Measurements from ENCODE around the gene CALCOCO1.

DNA sequence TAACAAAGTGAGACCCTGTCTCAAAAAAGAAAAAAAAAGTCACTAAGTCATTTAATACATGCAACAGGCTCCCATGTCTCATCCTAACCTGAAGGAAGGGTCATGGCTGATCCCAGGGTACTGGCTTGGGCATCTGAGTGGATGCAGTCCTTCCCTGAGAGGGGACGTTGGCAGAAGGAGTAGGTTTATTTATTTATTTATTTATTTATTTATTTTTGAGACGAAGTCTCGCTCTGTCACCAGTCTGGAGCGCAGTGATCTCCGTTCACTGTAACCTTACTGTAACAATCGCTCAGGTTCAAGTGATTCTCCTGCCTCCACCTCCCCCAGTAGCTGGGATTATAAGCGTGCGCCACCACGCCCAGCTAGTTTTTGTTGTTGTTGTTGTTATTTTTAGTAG, 7.2 kb upstream of the CALCOCO1 start:
- TF ChIP-seq, protein P1, sequence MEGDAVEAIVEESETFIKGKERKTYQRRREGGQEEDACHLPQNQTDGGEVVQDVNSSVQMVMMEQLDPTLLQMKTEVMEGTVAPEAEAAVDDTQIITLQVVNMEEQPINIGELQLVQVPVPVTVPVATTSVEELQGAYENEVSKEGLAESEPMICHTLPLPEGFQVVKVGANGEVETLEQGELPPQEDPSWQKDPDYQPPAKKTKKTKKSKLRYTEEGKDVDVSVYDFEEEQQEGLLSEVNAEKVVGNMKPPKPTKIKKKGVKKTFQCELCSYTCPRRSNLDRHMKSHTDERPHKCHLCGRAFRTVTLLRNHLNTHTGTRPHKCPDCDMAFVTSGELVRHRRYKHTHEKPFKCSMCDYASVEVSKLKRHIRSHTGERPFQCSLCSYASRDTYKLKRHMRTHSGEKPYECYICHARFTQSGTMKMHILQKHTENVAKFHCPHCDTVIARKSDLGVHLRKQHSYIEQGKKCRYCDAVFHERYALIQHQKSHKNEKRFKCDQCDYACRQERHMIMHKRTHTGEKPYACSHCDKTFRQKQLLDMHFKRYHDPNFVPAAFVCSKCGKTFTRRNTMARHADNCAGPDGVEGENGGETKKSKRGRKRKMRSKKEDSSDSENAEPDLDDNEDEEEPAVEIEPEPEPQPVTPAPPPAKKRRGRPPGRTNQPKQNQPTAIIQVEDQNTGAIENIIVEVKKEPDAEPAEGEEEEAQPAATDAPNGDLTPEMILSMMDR (IDR thresholded peaks at IDR 0.05), result no peak
- TF ChIP-seq POLR2AphosphoS5 (IDR thresholded peaks at IDR 0.05) (no peak), POLR2A (IDR thresholded peaks at IDR 0.05) (no peak)

Measured in prostate gland (tissue), 2 donors.